Hematopoietic multipotent progenitor cell treated with erythropoietin and hydrocortisone succinate and interleukin-3 and kit ligand, for 4 days (in vitro differentiated cells): ENCODE measurements around the gene FAM81B.

Experiments used
- DNase-seq: peaks from one replicate; pipeline ENCODE4 v3.0.0-alpha.2; 2015

The FAM81B gene

DNA sequence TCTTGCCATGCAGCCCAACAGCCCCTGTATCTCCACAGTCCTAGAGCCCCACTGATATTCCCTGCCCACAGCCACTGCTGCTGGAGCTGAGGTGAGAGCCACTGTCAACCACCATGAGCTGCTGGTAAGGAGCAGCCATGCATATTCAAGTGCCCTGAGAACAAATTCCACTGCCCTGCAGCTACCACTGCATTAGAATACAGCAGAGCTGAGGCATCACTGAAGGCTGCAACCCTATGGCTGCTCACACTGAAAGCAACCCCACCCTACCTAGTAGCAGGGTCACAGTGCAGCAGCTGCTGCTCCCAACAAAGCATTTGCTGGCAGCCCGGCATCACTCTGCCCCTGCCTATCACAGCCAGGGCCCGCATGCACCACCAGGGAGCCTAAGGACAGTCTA, 95.0 kb downstream of the FAM81B start:
- no peak for DNase-seq

DNA sequence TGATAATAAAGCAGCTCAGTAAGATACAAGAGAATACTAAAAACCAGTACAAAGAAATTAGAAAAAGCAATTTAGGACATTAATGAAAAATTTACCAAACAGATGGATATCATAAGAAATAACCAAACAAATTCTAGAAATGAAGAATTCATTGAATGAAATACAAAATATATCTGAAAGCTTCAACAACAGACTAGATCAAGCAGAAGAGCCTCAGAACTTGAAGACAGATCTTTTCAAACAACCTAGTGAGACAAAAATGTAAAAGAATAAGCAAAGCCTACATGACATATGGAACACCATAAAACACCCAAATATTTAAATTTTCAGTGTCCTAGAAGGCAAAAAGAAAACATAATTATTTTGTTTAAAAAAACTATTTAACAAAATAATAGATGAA, 96.7 kb downstream of the FAM81B start:
- DNase-seq: no peak
